ENCODE results near the gene SEL1L3. TPM values are rescaled to one million over a fixed set of nuclear protein-coding genes. Genes with fewer than 3 reads are reported as not detected.

Gene SEL1L3
- total and polyA plus RNA-seq, 2 donors (not counting 1 experiment from before 2014, with no cell fraction given), result 120 to 280 TPM

DNA sequence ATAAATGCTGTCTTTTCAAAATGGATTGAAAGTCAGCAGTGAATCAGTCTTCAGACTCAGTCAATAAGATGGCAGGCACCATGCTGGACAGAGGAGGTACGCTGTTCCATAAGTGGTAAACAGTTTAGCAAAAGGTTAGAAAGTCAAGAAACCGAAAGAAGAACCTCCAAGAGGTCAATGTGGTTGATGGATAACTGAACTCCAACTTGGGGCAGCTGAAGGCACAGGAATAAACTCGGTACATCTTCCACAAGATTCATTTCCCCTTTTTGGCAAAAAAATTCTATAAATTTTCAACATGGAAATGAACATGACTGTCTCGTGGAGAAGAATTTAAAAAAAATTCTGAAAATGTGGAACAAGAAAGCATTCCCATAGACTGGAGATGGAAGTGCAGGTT lies 18.4 kb upstream of the SEL1L3 start:
- 100% methylated on average over 1 of the region's 4 CpGs for WGBS (ENCODE audit: insufficient coverage)
- Histone ChIP-seq H3K36me3 (replicated peaks in 1 of 2; ENCODE audit: control extremely low read depth in 1 of 2, control insufficient read depth in 1 of 2, extremely low read depth in 1 of 2, insufficient read depth in 2 of 2, low read length in 1 of 2) (no peaks in the 10 kb centered on the region), H3K79me2 (ENCODE audit: control insufficient read depth, insufficient read depth, low read length) (peaks cover 24% of the 10 kb centered on the region), H3K27ac (ENCODE audit: low read length in 2 of 2) (no peak overlapping the region), H3K4me1 (ENCODE audit: control insufficient read depth in 2 of 2, insufficient read depth in 2 of 2, low read length in 2 of 2) (peaks cover 61 to 66% of the 10 kb centered on the region in 2 donors), H3K27me3 (replicated peaks in 1 of 4; ENCODE audit: control extremely low read depth in 1 of 4, control insufficient read depth in 3 of 4, insufficient read depth in 4 of 4, low read length in 3 of 4) (no peaks in the 10 kb centered on the region), H3K4me3 (ENCODE audit: control extremely low read depth in 1 of 5, extremely low read depth in 1 of 5, insufficient read depth in 1 of 5, low read depth in 2 of 5, low read length in 4 of 5) (no peak overlapping the region), H4K20me1 (ENCODE audit: control insufficient read depth, insufficient read depth, low read length, poor library complexity, severe bottlenecking) (no peaks in the 10 kb centered on the region), H3K9me3 (ENCODE audit: control extremely low read depth in 1 of 3, control insufficient read depth in 2 of 3, insufficient read depth in 1 of 3, low read length in 2 of 3) (peaks cover 0 to 3% (median 0%) of the 10 kb centered on the region in 3 donors), H3K4me2 (replicated peaks; ENCODE audit: low read depth, low read length, poor library complexity, severe bottlenecking) (no peak overlapping the region), H3K9ac (ENCODE audit: low read length) (no peak overlapping the region), H2AFZ (ENCODE audit: insufficient read depth, low read depth, low read length, poor library complexity, severe bottlenecking) (no peak overlapping the region)
- Mint-ChIP-seq H3K27ac (no peak overlapping the region), H3K4me1 (peaks cover 74% of the 10 kb centered on the region), H3K9me3 (ENCODE audit: insufficient read depth) (peaks cover 2% of the 10 kb centered on the region), H3K27me3 (no peaks in the 10 kb centered on the region), H3K4me3 (no peak overlapping the region)
- TF ChIP-seq, protein P1, sequence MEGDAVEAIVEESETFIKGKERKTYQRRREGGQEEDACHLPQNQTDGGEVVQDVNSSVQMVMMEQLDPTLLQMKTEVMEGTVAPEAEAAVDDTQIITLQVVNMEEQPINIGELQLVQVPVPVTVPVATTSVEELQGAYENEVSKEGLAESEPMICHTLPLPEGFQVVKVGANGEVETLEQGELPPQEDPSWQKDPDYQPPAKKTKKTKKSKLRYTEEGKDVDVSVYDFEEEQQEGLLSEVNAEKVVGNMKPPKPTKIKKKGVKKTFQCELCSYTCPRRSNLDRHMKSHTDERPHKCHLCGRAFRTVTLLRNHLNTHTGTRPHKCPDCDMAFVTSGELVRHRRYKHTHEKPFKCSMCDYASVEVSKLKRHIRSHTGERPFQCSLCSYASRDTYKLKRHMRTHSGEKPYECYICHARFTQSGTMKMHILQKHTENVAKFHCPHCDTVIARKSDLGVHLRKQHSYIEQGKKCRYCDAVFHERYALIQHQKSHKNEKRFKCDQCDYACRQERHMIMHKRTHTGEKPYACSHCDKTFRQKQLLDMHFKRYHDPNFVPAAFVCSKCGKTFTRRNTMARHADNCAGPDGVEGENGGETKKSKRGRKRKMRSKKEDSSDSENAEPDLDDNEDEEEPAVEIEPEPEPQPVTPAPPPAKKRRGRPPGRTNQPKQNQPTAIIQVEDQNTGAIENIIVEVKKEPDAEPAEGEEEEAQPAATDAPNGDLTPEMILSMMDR (IDR thresholded peaks at IDR 0.05), result no peak
- no peak for TF ChIP-seq EZH2 (IDR thresholded peaks at IDR 0.05; ENCODE audit: borderline replicate concordance, insufficient read depth, low read depth, low read length, poor library complexity, severe bottlenecking)
- DNase-seq (no peak), ATAC-seq (ENCODE audit: low read depth) (no peak)
- intact Hi-C loops (cut with micrococcal nuclease), result no loop called here
- ChIA-PET CTCF (interaction anchor here (1.2 to 1.4 kb wide), 2 partner anchors 33 to 39 kb away, joined by 3 read pairs; partner anchors contain the start of gene SMIM20), POLR2A (no interaction called here)

DNA sequence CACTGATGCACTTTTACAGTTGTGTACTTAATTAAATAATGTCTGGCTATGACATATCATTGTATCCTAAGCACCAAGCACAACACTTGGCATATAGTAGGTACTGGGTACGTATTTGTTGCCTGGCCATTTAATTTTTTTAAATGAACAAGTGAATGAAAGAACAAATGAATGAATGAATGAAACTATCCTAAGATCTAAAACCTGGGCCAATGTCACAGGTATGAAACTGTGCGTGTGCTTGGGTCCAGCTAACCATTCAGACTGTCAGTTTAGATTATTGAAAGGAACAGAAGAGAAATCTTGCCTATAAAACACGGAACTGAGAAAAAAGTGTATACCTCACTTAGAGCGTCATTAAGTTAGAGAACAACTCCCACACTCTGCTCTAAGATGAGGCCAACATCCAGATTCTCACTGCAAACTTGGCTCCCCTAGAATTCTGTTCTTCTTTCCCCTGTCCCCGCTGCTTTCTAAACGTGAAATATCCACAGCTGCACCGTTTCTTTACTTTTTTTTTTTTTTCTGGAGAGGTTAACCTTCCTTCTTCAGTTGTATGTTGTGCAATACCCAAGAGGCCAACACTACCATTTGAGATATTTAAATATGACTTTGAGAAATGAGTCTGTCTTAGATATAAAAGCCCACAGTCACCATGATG lies 17.3 kb upstream of the SEL1L3 start:
- ATAC-seq (ENCODE audit: low read depth) (peak; percentile 48), DNase-seq (peak; percentile 68)
- no peak overlapping the region for H3K4me3 ChIP-seq (ENCODE audit: control extremely low read depth in 1 of 5, extremely low read depth in 1 of 5, insufficient read depth in 1 of 5, low read depth in 2 of 5, low read length in 4 of 5)
- TF ChIP-seq EZH2 (IDR thresholded peaks at IDR 0.05; ENCODE audit: borderline replicate concordance, insufficient read depth, low read depth, low read length, poor library complexity, severe bottlenecking), result no peak
- TF ChIP-seq, protein P1 (IDR thresholded peaks at IDR 0.05), result no peak
- no peaks in the 10 kb centered on the region for H3K27me3 Mint-ChIP-seq
- H3K4me1 Mint-ChIP-seq, result peaks cover 80% of the 10 kb centered on the region
- peaks cover 70 to 76% of the 10 kb centered on the region in 2 donors for H3K4me1 ChIP-seq (ENCODE audit: control insufficient read depth in 2 of 2, insufficient read depth in 2 of 2, low read length in 2 of 2)
- H3K36me3 ChIP-seq (replicated peaks in 1 of 2; ENCODE audit: control extremely low read depth in 1 of 2, control insufficient read depth in 1 of 2, extremely low read depth in 1 of 2, insufficient read depth in 2 of 2, low read length in 1 of 2), result no peaks in the 10 kb centered on the region
- peaks cover 2% of the 10 kb centered on the region for H3K9me3 Mint-ChIP-seq (ENCODE audit: insufficient read depth)
- ChIA-PET POLR2A (interaction anchor here (1.9 to 3.2 kb wide), 2 partner anchors 12 to 33 kb away, joined by 4 to 16 read pairs; partner anchors contain the start of gene SMIM20), CTCF (interaction anchor here (1.2 to 1.4 kb wide), 2 partner anchors 24 to 38 kb away, joined by 3 to 4 read pairs; no protein-coding TSS in a partner anchor)
- H3K27me3 ChIP-seq (replicated peaks in 1 of 4; ENCODE audit: control extremely low read depth in 1 of 4, control insufficient read depth in 3 of 4, insufficient read depth in 4 of 4, low read length in 3 of 4), result no peaks in the 10 kb centered on the region
- H3K9me3 ChIP-seq (ENCODE audit: control extremely low read depth in 1 of 3, control insufficient read depth in 2 of 3, insufficient read depth in 1 of 3, low read length in 2 of 3), result peaks cover 0 to 3% (median 0%) of the 10 kb centered on the region in 3 donors
- peak overlapping the region; percentile 70 to 71 for H3K27ac ChIP-seq (ENCODE audit: low read length in 2 of 2)
- no peak overlapping the region for H2AFZ ChIP-seq (ENCODE audit: insufficient read depth, low read depth, low read length, poor library complexity, severe bottlenecking)
- H3K79me2 ChIP-seq (ENCODE audit: control insufficient read depth, insufficient read depth, low read length), result peaks cover 24% of the 10 kb centered on the region
- peak overlapping the region; percentile 45 for H3K4me2 ChIP-seq (replicated peaks; ENCODE audit: low read depth, low read length, poor library complexity, severe bottlenecking)
- H3K27ac Mint-ChIP-seq, result peak overlapping the region; percentile 97
- intact Hi-C loops (cut with micrococcal nuclease), result no loop called here
- no peak overlapping the region for H3K9ac ChIP-seq (ENCODE audit: low read length)
- H4K20me1 ChIP-seq (ENCODE audit: control insufficient read depth, insufficient read depth, low read length, poor library complexity, severe bottlenecking), result no peaks in the 10 kb centered on the region
- H3K4me3 Mint-ChIP-seq, result peak overlapping the region; percentile 82
- WGBS (ENCODE audit: insufficient coverage), result 68% methylated on average over 3 of the region's 7 CpGs
